H1 (cell line): ENCODE data around the gene TTC8. TPM values are rescaled to one million over a fixed set of nuclear protein-coding genes. Genes with fewer than 3 reads are reported as not detected.
"Not testable (repeated sequence)": the region's sequence is repeated elsewhere in the genome, so short reads cannot be mapped to it uniquely, and the experiment has no call there.

Source experiments
- CTCF ChIA-PET: fragments of 300-600 bp; sonication (Branson Sonifier 250); formaldehyde crosslinking; loops from one replicate; lab custom pipeline; 2021; ENCODE audit not compliant: partially characterized antibody; lab: Charles Lee
- POLR2A ChIA-PET: fragments of 300-600 bp; sonication (Branson Sonifier 250); formaldehyde crosslinking; loops from one replicate; lab custom pipeline; 2021; ENCODE audit warnings: inconsistent platforms; ENCODE audit not compliant: partially characterized antibody; lab: Charles Lee
- DNase-seq, 2 experiments: peaks; one replicate each; pipeline versions ENCODE4 v3.0.0 to v3.0.0-alpha.2; 2010 to 2022; ENCODE audit warnings: low spot score in 2 of 2, low read depth in 1 of 2, mixed read lengths in 1 of 2
- FAIRE-seq: peaks from 2 replicates; lab custom pipeline; 2011; peaks lifted over from hg19 to GRCh38; lab: Jason Lieb, UNC
- H2AFZ ChIP-seq: 2 replicates; pipeline ENCODE4 v1.8.1; 2012; ENCODE audit warnings: low read length, inconsistent platforms
- H2AK5ac ChIP-seq: 2 replicates; pipeline ENCODE4 v1.6.1; 2013; ENCODE audit warnings: low read depth, low read length
- H2BK120ac ChIP-seq: replicated peaks from 2 replicates; pipeline ENCODE3; 2013; ENCODE audit warnings: low read depth, low read length, inconsistent platforms
- H2BK12ac ChIP-seq: 2 replicates; pipeline ENCODE4 v1.6.1; 2013; ENCODE audit warnings: low read depth, low read length
- H2BK15ac ChIP-seq: 2 replicates; pipeline ENCODE4 v1.6.1; 2013; ENCODE audit warnings: low read length
- H2BK20ac ChIP-seq: 2 replicates; pipeline ENCODE4 v1.6.1; 2013; ENCODE audit warnings: low read length
- H2BK5ac ChIP-seq: 2 replicates; pipeline ENCODE4 v1.6.1; 2013; ENCODE audit warnings: low read depth, low read length
- H3K14ac ChIP-seq: 2 replicates; pipeline ENCODE4 v1.6.1; 2013; ENCODE audit warnings: inconsistent platforms; ENCODE audit not compliant: insufficient read length
- H3K18ac ChIP-seq: 2 replicates; pipeline ENCODE4 v1.6.1; 2013; ENCODE audit warnings: low read length; ENCODE audit errors: extremely low read depth
- H3K23ac ChIP-seq: 2 replicates; pipeline ENCODE4 v1.6.1; 2013; ENCODE audit warnings: inconsistent platforms; ENCODE audit not compliant: insufficient read length
- H3K23me2 ChIP-seq: 2 replicates; pipeline ENCODE4 v1.6.1; 2013; ENCODE audit warnings: low read depth, low read length
- H3K27ac ChIP-seq: 2 replicates; pipeline ENCODE4 v1.6.1; 2011; ENCODE audit warnings: low read depth, low read length, inconsistent platforms
- H3K27me3 ChIP-seq, 4 experiments: replicated peaks in 1 of 4; 1 replicate in 1 of 4; 2 replicates in 3 of 4; pipeline versions ENCODE4 v1.6.1 to v1.8.1; 2011 to 2013; ENCODE audit warnings: low read length in 3 of 4, mild to moderate bottlenecking in 3 of 4, inconsistent platforms in 2 of 4, mixed read lengths in 2 of 4, moderate library complexity in 1 of 4; ENCODE audit not compliant: control insufficient read depth in 3 of 4, insufficient read depth in 3 of 4; ENCODE audit errors: extremely low read depth in 1 of 4
- H3K36me3 ChIP-seq, 4 experiments: 2 replicates each; pipeline versions ENCODE4 v1.6.1 to v1.8.1; 2011 to 2013; ENCODE audit warnings: mild to moderate bottlenecking in 4 of 4, low read length in 3 of 4, moderate library complexity in 2 of 4, control low read depth in 1 of 4, inconsistent platforms in 1 of 4; ENCODE audit not compliant: insufficient read depth in 4 of 4, control insufficient read depth in 2 of 4
- H3K4ac ChIP-seq: replicated peaks from 2 replicates; pipeline ENCODE3; 2013; ENCODE audit warnings: low read length, low read depth, mixed read lengths, inconsistent platforms; ENCODE audit not compliant: insufficient read length
- H3K4me1 ChIP-seq, 4 experiments: replicated peaks in 1 of 4; 1 replicate in 1 of 4; 2 replicates in 3 of 4; pipeline versions ENCODE4 v1.6.1 to v1.8.1; 2011 to 2013; ENCODE audit warnings: low read length in 3 of 4, inconsistent platforms in 2 of 4, mixed read lengths in 1 of 4; ENCODE audit not compliant: insufficient read depth in 4 of 4, control insufficient read depth in 3 of 4
- H3K4me2 ChIP-seq, 2 experiments: 2 replicates each; pipeline versions ENCODE4 v1.6.1 to v1.8.1; 2011 to 2013; ENCODE audit warnings: low read depth in 2 of 2, low read length in 2 of 2, control low read depth in 1 of 2, inconsistent platforms in 1 of 2, mild to moderate bottlenecking in 1 of 2; ENCODE audit not compliant: insufficient read depth in 1 of 2
- H3K4me3 ChIP-seq, 4 experiments: fragments of 200-600, 300-600 bp in 1 of 4; sonication (generic), shearing (Covaris generic), sonication (Bioruptor Twin) in 1 of 4; 2 replicates each; pipeline versions ENCODE4 v1.5.1 to v1.8.1; 2011 to 2016; ENCODE audit warnings: low read length in 4 of 4, low read depth in 3 of 4, control low read depth in 2 of 4, inconsistent platforms in 2 of 4, mild to moderate bottlenecking in 2 of 4, mixed read lengths in 1 of 4, moderate library complexity in 1 of 4; ENCODE audit not compliant: insufficient read depth in 2 of 4; ENCODE audit errors: extremely low read depth in 1 of 4
- H3K56ac ChIP-seq: replicated peaks from 2 replicates; pipeline ENCODE3; 2013; ENCODE audit warnings: low read depth, mild to moderate bottlenecking, mixed read lengths, low read length, inconsistent platforms; ENCODE audit not compliant: insufficient read length
- H3K79me1 ChIP-seq: 2 replicates; pipeline ENCODE4 v1.6.1; 2013; ENCODE audit warnings: low read depth, low read length, control low read depth
- H3K79me2 ChIP-seq, 2 experiments: 2 replicates each; pipeline versions ENCODE4 v1.6.1 to v1.8.1; 2012 to 2013; ENCODE audit warnings: low read length in 2 of 2, mild to moderate bottlenecking in 2 of 2, inconsistent platforms in 1 of 2; ENCODE audit not compliant: insufficient read depth in 2 of 2, control insufficient read depth in 1 of 2
- H3K9ac ChIP-seq, 4 experiments: replicated peaks in 1 of 4; 1 replicate in 1 of 4; 2 replicates in 3 of 4; pipeline versions ENCODE4 v1.6.1 to v1.8.1; 2011 to 2013; ENCODE audit warnings: low read depth in 3 of 4, low read length in 3 of 4, control low read depth in 2 of 4, mild to moderate bottlenecking in 2 of 4, moderate library complexity in 2 of 4, inconsistent platforms in 1 of 4; ENCODE audit errors: extremely low read depth in 1 of 4
- H3K9me3 ChIP-seq, 2 experiments: 2 replicates each; pipeline versions ENCODE4 v1.6.1 to v1.8.1; 2012 to 2013; ENCODE audit warnings: mild to moderate bottlenecking in 2 of 2, moderate library complexity in 2 of 2, control low read depth in 1 of 2, inconsistent platforms in 1 of 2, low read depth in 1 of 2, low read length in 1 of 2, mixed read lengths in 1 of 2; ENCODE audit not compliant: insufficient read depth in 2 of 2
- H4K20me1 ChIP-seq, 2 experiments: replicated peaks in 1 of 2; 2 replicates each; pipeline versions ENCODE3 to v1.8.1; 2011 to 2013; ENCODE audit warnings: inconsistent platforms in 2 of 2, low read length in 2 of 2, mild to moderate bottlenecking in 1 of 2; ENCODE audit not compliant: insufficient read depth in 2 of 2, control insufficient read depth in 1 of 2
- H4K5ac ChIP-seq: 2 replicates; pipeline ENCODE4 v1.6.1; 2013; ENCODE audit warnings: low read length, low read depth, mixed read lengths, inconsistent platforms; ENCODE audit not compliant: insufficient read length
- H4K8ac ChIP-seq: 2 replicates; pipeline ENCODE4 v1.8.0; 2013; ENCODE audit warnings: mild to moderate bottlenecking, moderate library complexity, low read length, inconsistent platforms; ENCODE audit not compliant: insufficient read depth; ENCODE audit errors: extremely low read depth
- H4K91ac ChIP-seq: replicated peaks from 2 replicates; pipeline ENCODE3; 2013; ENCODE audit warnings: low read length, mixed read lengths, inconsistent platforms; ENCODE audit not compliant: insufficient read length
- polyA plus RNA-seq, 7 experiments: library from polyadenylated mRNA; depleted of rRNA in 3 of 7; stranded (reverse) in 5 of 7; unstranded in 2 of 7; fragments of >200 nt in 5 of 7; fragments of 200-250 nt in 2 of 7; gene quantifications; 1 replicate in 5 of 7; 2 replicates in 1 of 7; 4 replicates in 1 of 7; pipeline versions ENCODE4 v1.2.1 to v1.2.3, GENCODE V29; 2011 to 2013; ENCODE audit warnings: missing spikeins in 2 of 7, mixed read lengths in 2 of 7
- total RNA-seq: library from RNA; stranded (reverse); fragmentation: NEBNext Ultra II Directional; extraction: Animal tissue kit (Norgen Biotek cat#: 25700); gene quantifications from 2 replicates; pipeline ENCODE4 v1.2.1, GENCODE V29; 2021

Gene TTC8
- total and polyA plus RNA-seq, 2 of the 8 experiments (the other 6 are each of a cell fraction or from before 2014, with no cell fraction given): 13.1 to 13.5 TPM

GRCh38 chr14:88789573-88789972 lies 34.9 kb upstream of the TTC8 start:
- CTCF ChIA-PET, H4K5ac ChIP-seq: not testable (repeated sequence)

More at GRCh38 chr14:88789573-88789972, 34.9 kb upstream of the TTC8 start:
- DNase-seq, H3K4ac ChIP-seq, H2AK5ac ChIP-seq, H3K79me1 ChIP-seq, H4K8ac ChIP-seq, H2BK20ac ChIP-seq, H3K56ac ChIP-seq, H2BK5ac ChIP-seq, H3K9me3 ChIP-seq, H2BK120ac ChIP-seq, H3K23ac ChIP-seq, H3K23me2 ChIP-seq, H3K79me2 ChIP-seq, H4K91ac ChIP-seq, H3K36me3 ChIP-seq, H3K18ac ChIP-seq, H2BK15ac ChIP-seq, H3K4me1 ChIP-seq, H3K9ac ChIP-seq, FAIRE-seq, H3K4me2 ChIP-seq, H3K14ac ChIP-seq, H3K4me3 ChIP-seq, H2BK12ac ChIP-seq, H2AFZ ChIP-seq, H4K20me1 ChIP-seq, H3K27ac ChIP-seq: not testable (repeated sequence)
- H3K27me3 ChIP-seq: peaks cover 8 to 30% (median 19%) of the 10 kb centered on the region in 4 experiments
- POLR2A ChIA-PET: interaction anchor here (0.6 kb wide), 1 partner anchor 421 kb away, joined by 4 read pairs; no protein-coding TSS in a partner anchor
